Neural progenitor cell (in vitro differentiated cells): ENCODE measurements around the gene ZNF513. TPM values are rescaled to one million over a fixed set of nuclear protein-coding genes. Genes with fewer than 3 reads are reported as not detected.

Experiments
- DNase-seq: peaks from one replicate; pipeline ENCODE4 v3.0.0-alpha.2; 2016; ENCODE audit warnings: low spot score
- H2AFZ ChIP-seq: fragments of 200-600 bp; sonication (generic); replicated peaks from 2 replicates; pipeline ENCODE4 v1.6.1; 2016; ENCODE audit warnings: antibody characterized with exemption
- H3F3A ChIP-seq: fragments of 200-600 bp; sonication (generic); 2 replicates; pipeline ENCODE4 v1.6.1; 2016; ENCODE audit warnings: antibody characterized with exemption, low read depth
- H3K27ac ChIP-seq: fragments of 200-600 bp; sonication (generic); 2 replicates; pipeline ENCODE4 v1.5.1; 2016; ENCODE audit warnings: mild to moderate bottlenecking
- H3K27me3 ChIP-seq: fragments of 200-600 bp; sonication (generic); 2 replicates; pipeline ENCODE4 v1.6.1; 2016; ENCODE audit warnings: mild to moderate bottlenecking, moderate library complexity
- H3K36me3 ChIP-seq: fragments of 200-600 bp; sonication (generic); 2 replicates; pipeline ENCODE4 v1.5.1; 2016
- H3K4me1 ChIP-seq: fragments of 200-600 bp; sonication (generic); 2 replicates; pipeline ENCODE4 v1.6.1; 2016; ENCODE audit warnings: mixed run types
- H3K4me2 ChIP-seq: fragments of 200-600 bp; sonication (generic); 2 replicates; pipeline ENCODE4 v1.6.1; 2016
- H3K4me3 ChIP-seq: fragments of 200-600 bp; sonication (generic); 2 replicates; pipeline ENCODE4 v1.5.1; 2016
- H3K79me2 ChIP-seq: fragments of 200-600 bp; sonication (generic); 2 replicates; pipeline ENCODE4 v1.6.1; 2016; ENCODE audit warnings: low read depth
- H3K9ac ChIP-seq: fragments of 200-600 bp; sonication (generic); 2 replicates; pipeline ENCODE4 v1.6.1; 2016
- H3K9me3 ChIP-seq: fragments of 200-600 bp; sonication (generic); 2 replicates; pipeline ENCODE4 v1.5.1; 2016; ENCODE audit warnings: low read depth
- H4K20me1 ChIP-seq: fragments of 200-600 bp; sonication (generic); 2 replicates; pipeline ENCODE4 v1.6.1; 2016; ENCODE audit warnings: low read depth
- H3K27ac Mint-ChIP-seq: 3 replicates; pipeline ENCODE4 v1.8.0; 2021; ENCODE audit warnings: mixed read lengths
- H3K27me3 Mint-ChIP-seq: 2 replicates; pipeline ENCODE4 v1.8.0; 2022; ENCODE audit warnings: low read depth, mild to moderate bottlenecking, inconsistent platforms, moderate library complexity, mixed read lengths; ENCODE audit not compliant: insufficient read depth
- H3K36me3 Mint-ChIP-seq: 3 replicates; pipeline ENCODE4 v1.8.0; 2021; ENCODE audit warnings: mixed read lengths
- H3K4me1 Mint-ChIP-seq: 3 replicates; pipeline ENCODE4 v1.8.0; 2021; ENCODE audit warnings: mixed read lengths
- H3K4me3 Mint-ChIP-seq: 3 replicates; pipeline ENCODE4 v1.8.0; 2021; ENCODE audit warnings: mild to moderate bottlenecking, moderate library complexity, mixed read lengths
- H3K9me3 Mint-ChIP-seq: 3 replicates; pipeline ENCODE4 v1.8.0; 2020; ENCODE audit warnings: mixed read lengths
- EZH2 ChIP-seq: fragments of 200-600 bp; sonication (generic); IDR thresholded peaks from 2 replicates; pipeline ENCODE4 v1.6.1; 2017; ENCODE audit warnings: antibody characterized with exemption, mild to moderate bottlenecking, moderate library complexity
- EZH2phosphoT487 ChIP-seq: fragments of 200-600 bp; sonication (generic); IDR thresholded peaks from 2 replicates; pipeline ENCODE4 v1.6.1; 2017; ENCODE audit warnings: antibody characterized with exemption
- total RNA-seq: library from RNA; depleted of rRNA; stranded (reverse); fragments of >200 nt; gene quantifications from 2 replicates; pipeline ENCODE4 v1.2.3, GENCODE V29; 2015; ENCODE audit warnings: low replicate concordance
- TF ChIP-seq, protein P1 (sequence below): fragments of 200-600 bp; sonication (generic); IDR thresholded peaks from 2 replicates; pipeline ENCODE4 v1.5.1; 2017; ENCODE audit warnings: antibody characterized with exemption, mild to moderate bottlenecking

Gene ZNF513
- total RNA-seq, 1 donor from 2014 or later, result 6.1 TPM

DNA sequence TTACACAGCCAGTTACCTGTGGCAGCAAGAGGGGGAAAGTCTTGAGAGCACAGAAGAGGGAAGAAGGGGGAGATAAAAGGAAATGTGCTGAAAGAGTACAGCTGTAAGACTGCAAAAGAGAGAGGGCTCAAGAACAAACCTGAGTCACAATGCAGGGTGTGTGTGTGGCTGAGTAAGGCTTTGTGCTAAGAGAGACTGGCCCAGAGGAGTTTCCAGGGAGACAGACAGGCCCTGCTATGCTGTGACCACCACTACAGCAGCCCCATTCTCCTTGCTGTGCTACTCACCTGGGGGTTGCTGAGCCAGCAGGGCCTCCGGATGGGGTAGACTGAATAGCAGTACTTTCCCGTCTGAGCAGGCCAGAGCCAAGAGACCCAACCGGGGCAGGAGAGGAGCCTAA lies 45.2 kb downstream of the ZNF513 start:
- Mint-ChIP-seq H3K27me3 (peaks cover 5% of the 10 kb centered on the region), H3K36me3 (peaks cover 27% of the 10 kb centered on the region), H3K4me3 (no peak overlapping the region), H3K4me1 (no peaks in the 10 kb centered on the region), H3K9me3 (no peaks in the 10 kb centered on the region), H3K27ac (no peak overlapping the region)
- Histone ChIP-seq H3K27ac (no peak overlapping the region), H3K36me3 (peaks cover 6% of the 10 kb centered on the region), H3K4me2 (no peak overlapping the region), H3K9ac (no peak overlapping the region), H4K20me1 (no peaks in the 10 kb centered on the region), H3K9me3 (no peaks in the 10 kb centered on the region), H3K27me3 (no peaks in the 10 kb centered on the region), H3F3A (no peaks in the 10 kb centered on the region), H3K4me3 (no peak overlapping the region), H3K79me2 (no peaks in the 10 kb centered on the region), H3K4me1 (no peaks in the 10 kb centered on the region), H2AFZ (no peak overlapping the region)
- no peak for TF ChIP-seq EZH2
- TF ChIP-seq, protein P1, sequence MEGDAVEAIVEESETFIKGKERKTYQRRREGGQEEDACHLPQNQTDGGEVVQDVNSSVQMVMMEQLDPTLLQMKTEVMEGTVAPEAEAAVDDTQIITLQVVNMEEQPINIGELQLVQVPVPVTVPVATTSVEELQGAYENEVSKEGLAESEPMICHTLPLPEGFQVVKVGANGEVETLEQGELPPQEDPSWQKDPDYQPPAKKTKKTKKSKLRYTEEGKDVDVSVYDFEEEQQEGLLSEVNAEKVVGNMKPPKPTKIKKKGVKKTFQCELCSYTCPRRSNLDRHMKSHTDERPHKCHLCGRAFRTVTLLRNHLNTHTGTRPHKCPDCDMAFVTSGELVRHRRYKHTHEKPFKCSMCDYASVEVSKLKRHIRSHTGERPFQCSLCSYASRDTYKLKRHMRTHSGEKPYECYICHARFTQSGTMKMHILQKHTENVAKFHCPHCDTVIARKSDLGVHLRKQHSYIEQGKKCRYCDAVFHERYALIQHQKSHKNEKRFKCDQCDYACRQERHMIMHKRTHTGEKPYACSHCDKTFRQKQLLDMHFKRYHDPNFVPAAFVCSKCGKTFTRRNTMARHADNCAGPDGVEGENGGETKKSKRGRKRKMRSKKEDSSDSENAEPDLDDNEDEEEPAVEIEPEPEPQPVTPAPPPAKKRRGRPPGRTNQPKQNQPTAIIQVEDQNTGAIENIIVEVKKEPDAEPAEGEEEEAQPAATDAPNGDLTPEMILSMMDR, result no peak
- TF ChIP-seq EZH2phosphoT487, result no peak
- DNase-seq, result no peak

Other genes starting within 250 kb of the ZNF513 start
- 25.1 and 39.8 TPM in 2 replicates for gene PREB, start 246.1 kb downstream of the ZNF513 start, total RNA-seq
- gene PRR30, start 241.3 kb downstream of the ZNF513 start, total RNA-seq, result not detected in 2 replicates
- 0.03 TPM in 1 of 2 replicates, not detected in the other for gene TCF23, start 231.7 kb downstream of the ZNF513 start, total RNA-seq
- gene ATRAID, start 168.7 kb downstream of the ZNF513 start, total RNA-seq, result 133 and 142 TPM in 2 replicates
- 42.8 and 88.9 TPM in 2 replicates for gene SLC5A6, start 168.5 kb downstream of the ZNF513 start, total RNA-seq
- 26.5 and 51.8 TPM in 2 replicates for gene CAD, start 163.4 kb downstream of the ZNF513 start, total RNA-seq
- 0.56 and 1.4 TPM in 2 replicates for gene SLC30A3, start 117.7 kb downstream of the ZNF513 start, total RNA-seq
- not detected in 2 replicates for gene DNAJC5G, start 105.3 kb downstream of the ZNF513 start, total RNA-seq
- gene TRIM54, start 98.3 kb downstream of the ZNF513 start, total RNA-seq, result 0.12 TPM in 1 of 2 replicates, not detected in the other
- 0.56 and 1.2 TPM in 2 replicates for gene UCN, start 72.3 kb downstream of the ZNF513 start, total RNA-seq
- gene MPV17, start 57.6 kb downstream of the ZNF513 start, total RNA-seq, result 71.4 and 78.0 TPM in 2 replicates
- gene GTF3C2, start 24.0 kb downstream of the ZNF513 start, total RNA-seq, result 57.3 and 73.9 TPM in 2 replicates
- gene EIF2B4, start 10.4 kb downstream of the ZNF513 start, total RNA-seq, result 25.5 and 38.2 TPM in 2 replicates
- 65.2 and 92.6 TPM in 2 replicates for gene SNX17, start 10.1 kb downstream of the ZNF513 start, total RNA-seq
- gene PPM1G, start 28.9 kb upstream of the ZNF513 start, total RNA-seq, result 114 and 116 TPM in 2 replicates
- gene NRBP1, start 47.9 kb upstream of the ZNF513 start, total RNA-seq, result 136 and 151 TPM in 2 replicates
- gene KRTCAP3, start 61.6 kb upstream of the ZNF513 start, total RNA-seq, result 0.88 and 11.4 TPM in 2 replicates
- 20.3 and 30.0 TPM in 2 replicates for gene IFT172, start 109.0 kb upstream of the ZNF513 start, total RNA-seq
- 6.2 and 18.3 TPM in 2 replicates for gene FNDC4, start 114.5 kb upstream of the ZNF513 start, total RNA-seq
- gene GCKR, start 116.1 kb upstream of the ZNF513 start, total RNA-seq, result 2.2 TPM in 1 of 2 replicates, not detected in the other
- 96.1 and 106 TPM in 2 replicates for gene ZNF512, start 202.3 kb upstream of the ZNF513 start, total RNA-seq
- 5.1 and 9.2 TPM in 2 replicates for gene CCDC121, start 248.3 kb upstream of the ZNF513 start, total RNA-seq
- 54.9 and 59.2 TPM in 2 replicates for gene GPN1, start 248.3 kb upstream of the ZNF513 start, total RNA-seq